GM12865 (cell line): ENCODE results near the gene ARHGEF17.

Experiments used
- DNase-seq: peaks from one replicate; pipeline ENCODE4 v3.0.0; 2010; ENCODE audit warnings: low read depth
- H3K4me3 ChIP-seq: 2 replicates; pipeline ENCODE4 v1.5.1; 2011; ENCODE audit warnings: mild to moderate bottlenecking, low read depth, low read length, control low read depth
- TF ChIP-seq, protein P1 (sequence below): IDR thresholded peaks from 2 replicates; pipeline ENCODE4 v1.5.1; 2011; ENCODE audit warnings: low read length, control low read depth, low read depth, inconsistent platforms; ENCODE audit not compliant: insufficient read depth; ENCODE audit errors: missing control alignments

The ARHGEF17 gene

GRCh38 chr11:73375830-73376159 is 67.7 kb downstream of the ARHGEF17 start:
- H3K4me3 ChIP-seq, result no peak overlapping the region; the same call in 1 of the 2 replicates
- DNase-seq, result no peak
- TF ChIP-seq, protein P1, sequence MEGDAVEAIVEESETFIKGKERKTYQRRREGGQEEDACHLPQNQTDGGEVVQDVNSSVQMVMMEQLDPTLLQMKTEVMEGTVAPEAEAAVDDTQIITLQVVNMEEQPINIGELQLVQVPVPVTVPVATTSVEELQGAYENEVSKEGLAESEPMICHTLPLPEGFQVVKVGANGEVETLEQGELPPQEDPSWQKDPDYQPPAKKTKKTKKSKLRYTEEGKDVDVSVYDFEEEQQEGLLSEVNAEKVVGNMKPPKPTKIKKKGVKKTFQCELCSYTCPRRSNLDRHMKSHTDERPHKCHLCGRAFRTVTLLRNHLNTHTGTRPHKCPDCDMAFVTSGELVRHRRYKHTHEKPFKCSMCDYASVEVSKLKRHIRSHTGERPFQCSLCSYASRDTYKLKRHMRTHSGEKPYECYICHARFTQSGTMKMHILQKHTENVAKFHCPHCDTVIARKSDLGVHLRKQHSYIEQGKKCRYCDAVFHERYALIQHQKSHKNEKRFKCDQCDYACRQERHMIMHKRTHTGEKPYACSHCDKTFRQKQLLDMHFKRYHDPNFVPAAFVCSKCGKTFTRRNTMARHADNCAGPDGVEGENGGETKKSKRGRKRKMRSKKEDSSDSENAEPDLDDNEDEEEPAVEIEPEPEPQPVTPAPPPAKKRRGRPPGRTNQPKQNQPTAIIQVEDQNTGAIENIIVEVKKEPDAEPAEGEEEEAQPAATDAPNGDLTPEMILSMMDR, result no peak

DNA sequence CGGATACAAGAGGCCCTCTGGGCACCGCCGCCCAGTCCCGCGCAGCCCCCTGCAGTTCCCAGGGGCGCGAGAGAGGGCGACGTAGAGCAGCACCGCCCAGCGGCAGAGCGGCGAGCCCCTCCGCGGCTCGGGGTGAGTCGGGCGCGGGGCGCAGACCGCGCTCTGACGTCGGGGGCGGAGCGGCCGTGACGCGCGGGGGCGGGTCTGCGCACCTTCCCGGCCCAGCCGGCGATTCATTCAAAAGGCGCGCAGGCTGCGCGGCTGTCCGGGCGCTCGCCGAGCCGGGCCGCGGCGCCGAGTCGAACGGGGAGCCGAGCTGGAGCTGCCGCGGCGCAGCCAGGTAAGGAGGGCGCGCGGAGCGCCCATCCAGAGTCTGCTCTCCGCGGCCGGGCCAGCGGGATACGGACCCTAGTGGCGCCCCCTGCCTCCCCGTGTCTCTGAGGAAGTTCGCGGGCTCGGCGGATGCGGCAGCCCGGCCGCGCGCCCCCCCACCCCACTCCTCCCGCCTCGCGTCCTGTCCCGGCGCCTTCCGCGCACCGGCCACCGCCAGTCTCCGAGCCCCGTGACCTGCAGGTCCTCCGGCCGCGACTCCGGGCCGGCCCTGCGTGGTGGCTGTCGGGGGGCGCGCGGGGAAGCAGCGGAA is 68.2 kb downstream of the ARHGEF17 start, which contains the start of gene RELT:
Gene RELT, plus strand, starts transcription at position 240 of the 643 bp plus-strand sequence. CDS start 12,738 bp downstream, outside the sequence.
- DNase-seq, result peak; percentile 96
- TF ChIP-seq, protein P1, result peak; percentile 87
- peak within 1 kb of the TSS; percentile 76 for H3K4me3 ChIP-seq

- DNase-seq, result peak; percentile 91
- peak overlapping the region; percentile 76 for H3K4me3 ChIP-seq
- TF ChIP-seq, protein P1, result no peak
Observed at GRCh38 chr11:73376803-73377629, 68.9 kb downstream of the ARHGEF17 start.

- DNase-seq, result no peak
- peak overlapping the region; percentile 76 for H3K4me3 ChIP-seq
- TF ChIP-seq, protein P1, result no peak
Observed at GRCh38 chr11:73379189-73379880, 71.3 kb downstream of the ARHGEF17 start.

GRCh38 chr11:73380331-73380730 is 72.3 kb downstream of the ARHGEF17 start:
- no peak for DNase-seq
- peak overlapping the region; percentile 7 for H3K4me3 ChIP-seq
- TF ChIP-seq, protein P1, result no peak

GRCh38 chr11:73380897-73381410 is 72.9 kb downstream of the ARHGEF17 start:
- TF ChIP-seq, protein P1, result no peak

More at GRCh38 chr11:73380897-73381410, 72.9 kb downstream of the ARHGEF17 start:
- H3K4me3 ChIP-seq, result peak overlapping the region; percentile 7
- DNase-seq, result no peak
